ENCODE measurements around the gene ZNF148.

Gene ZNF148

DNA sequence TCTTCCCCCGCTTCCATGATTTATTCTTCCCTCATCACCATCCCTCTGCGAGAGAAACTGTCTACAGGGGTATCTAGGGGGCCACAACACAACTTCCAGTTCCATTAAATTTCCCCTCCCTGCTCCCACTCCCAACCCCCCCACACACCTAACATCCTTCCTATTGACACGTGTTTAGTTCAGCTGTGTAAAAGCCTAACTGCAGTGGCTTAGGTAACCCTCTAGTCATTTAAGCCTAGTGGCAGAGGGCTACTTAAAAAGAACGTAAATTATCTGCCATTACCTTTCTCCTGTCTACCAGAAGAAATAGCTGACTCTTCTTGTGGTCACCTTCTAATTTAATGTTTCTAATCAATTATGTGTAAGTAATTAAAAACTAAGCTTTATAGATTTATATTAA is 56.3 kb downstream of the ZNF148 start:
- TF ChIP-seq ZFX (IDR thresholded peaks at IDR 0.05) = no peak
- TF ChIP-seq, protein P1, sequence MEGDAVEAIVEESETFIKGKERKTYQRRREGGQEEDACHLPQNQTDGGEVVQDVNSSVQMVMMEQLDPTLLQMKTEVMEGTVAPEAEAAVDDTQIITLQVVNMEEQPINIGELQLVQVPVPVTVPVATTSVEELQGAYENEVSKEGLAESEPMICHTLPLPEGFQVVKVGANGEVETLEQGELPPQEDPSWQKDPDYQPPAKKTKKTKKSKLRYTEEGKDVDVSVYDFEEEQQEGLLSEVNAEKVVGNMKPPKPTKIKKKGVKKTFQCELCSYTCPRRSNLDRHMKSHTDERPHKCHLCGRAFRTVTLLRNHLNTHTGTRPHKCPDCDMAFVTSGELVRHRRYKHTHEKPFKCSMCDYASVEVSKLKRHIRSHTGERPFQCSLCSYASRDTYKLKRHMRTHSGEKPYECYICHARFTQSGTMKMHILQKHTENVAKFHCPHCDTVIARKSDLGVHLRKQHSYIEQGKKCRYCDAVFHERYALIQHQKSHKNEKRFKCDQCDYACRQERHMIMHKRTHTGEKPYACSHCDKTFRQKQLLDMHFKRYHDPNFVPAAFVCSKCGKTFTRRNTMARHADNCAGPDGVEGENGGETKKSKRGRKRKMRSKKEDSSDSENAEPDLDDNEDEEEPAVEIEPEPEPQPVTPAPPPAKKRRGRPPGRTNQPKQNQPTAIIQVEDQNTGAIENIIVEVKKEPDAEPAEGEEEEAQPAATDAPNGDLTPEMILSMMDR (conservative IDR thresholded peaks at IDR 0.05) = no peak
- H3K27ac ChIP-seq = no peak overlapping the region

DNA sequence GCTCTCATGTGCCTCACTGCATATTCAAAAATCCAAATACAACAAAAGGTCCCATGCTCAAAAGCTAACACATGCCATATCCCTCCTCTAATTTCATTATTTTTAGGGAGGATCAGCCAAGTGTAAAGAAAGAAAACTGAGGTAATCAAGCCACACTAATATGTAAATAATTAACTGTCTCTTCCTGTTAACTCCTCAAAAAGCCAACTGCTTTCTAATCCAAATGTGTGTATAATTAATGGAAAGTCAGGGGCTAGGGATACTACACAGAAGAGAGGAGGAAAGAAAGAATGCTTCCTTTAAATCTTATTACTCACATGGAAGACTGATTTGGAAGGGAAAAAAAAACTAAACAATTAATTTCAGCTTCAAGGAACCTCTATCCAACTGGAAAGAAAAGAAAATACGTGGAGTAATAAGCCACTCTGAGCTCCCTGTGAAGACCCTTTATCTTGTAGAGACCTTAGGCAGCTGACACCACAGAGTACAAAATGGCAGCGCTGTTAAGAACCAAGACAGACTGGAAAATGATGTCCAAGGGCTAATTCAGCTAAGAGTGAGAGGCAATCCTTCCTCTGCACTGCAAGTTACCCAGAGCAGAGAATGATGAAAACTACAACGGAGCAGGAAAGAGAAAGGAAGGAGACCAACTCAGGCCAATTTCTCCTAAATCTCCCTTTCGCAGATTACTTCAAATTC is 56.8 kb downstream of the ZNF148 start:
- H3K27ac ChIP-seq = no peak overlapping the region
- no peak for TF ChIP-seq ZFX (IDR thresholded peaks at IDR 0.05)

DNA sequence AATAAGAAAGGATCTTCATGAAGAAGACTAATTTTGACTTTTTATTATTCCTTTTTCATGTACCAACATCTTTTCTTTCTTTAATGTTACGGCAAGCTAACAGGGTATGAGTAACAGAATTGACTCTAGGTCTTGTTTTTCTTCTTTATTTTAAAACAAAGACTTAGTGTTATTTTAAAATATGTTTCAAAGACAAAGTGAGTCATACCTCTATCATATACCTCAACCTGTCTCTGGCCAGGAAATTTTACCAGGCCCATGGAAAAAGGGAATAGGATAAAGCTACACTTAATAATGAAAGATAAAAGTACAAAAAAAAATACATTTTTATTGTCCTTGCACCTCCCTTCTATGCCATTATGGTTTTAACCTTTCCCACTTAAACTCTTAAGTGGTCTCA is 57.4 kb downstream of the ZNF148 start:
- H3K27ac ChIP-seq = no peak overlapping the region
- no peak for TF ChIP-seq ZFX (IDR thresholded peaks at IDR 0.05)
- TF ChIP-seq, protein P1 (conservative IDR thresholded peaks at IDR 0.05) = no peak

DNA sequence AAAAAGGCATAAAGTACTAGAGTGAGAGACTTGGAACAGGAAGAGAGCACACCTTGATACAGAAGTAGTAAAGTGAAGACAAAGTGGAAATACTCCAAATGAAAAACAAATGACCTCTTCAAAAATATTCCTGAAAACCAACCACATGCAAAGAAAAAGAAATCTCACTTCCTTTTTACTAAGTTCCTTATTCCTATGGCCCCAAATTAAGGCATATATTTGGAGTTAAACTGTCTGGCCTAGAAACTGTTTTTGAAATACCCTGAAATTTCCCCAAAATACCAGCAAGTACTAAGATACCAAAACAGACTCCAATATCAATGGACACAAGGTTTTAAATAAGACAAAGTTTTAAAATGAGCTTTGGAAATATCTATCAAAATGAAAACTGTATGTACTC is 58.2 kb downstream of the ZNF148 start:
- no peak overlapping the region for H3K27ac ChIP-seq
- TF ChIP-seq, protein P1 (conservative IDR thresholded peaks at IDR 0.05) = no peak
- TF ChIP-seq ZFX (IDR thresholded peaks at IDR 0.05) = no peak

DNA sequence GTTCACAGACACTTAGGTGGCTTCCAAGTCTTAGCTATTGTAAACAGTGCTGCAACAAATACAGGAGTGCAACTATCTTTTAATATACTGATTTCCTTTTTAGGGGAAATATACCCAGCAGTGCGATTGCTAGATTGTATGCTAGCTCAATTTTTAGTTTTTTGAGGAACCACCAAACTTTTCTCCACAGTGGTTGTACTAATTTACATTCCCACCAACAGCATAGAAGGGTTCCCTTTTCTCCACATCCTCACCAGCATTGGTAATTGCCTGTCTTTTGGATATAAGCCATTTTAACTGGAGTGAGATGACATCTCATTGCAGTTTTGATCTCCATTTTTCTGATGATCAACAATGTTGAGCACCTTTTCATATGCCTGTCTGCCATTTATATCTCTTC is 58.9 kb downstream of the ZNF148 start:
- TF ChIP-seq ZFX (IDR thresholded peaks at IDR 0.05) = no peak
- TF ChIP-seq, protein P1 (conservative IDR thresholded peaks at IDR 0.05) = no peak
- H3K27ac ChIP-seq = no peak overlapping the region

DNA sequence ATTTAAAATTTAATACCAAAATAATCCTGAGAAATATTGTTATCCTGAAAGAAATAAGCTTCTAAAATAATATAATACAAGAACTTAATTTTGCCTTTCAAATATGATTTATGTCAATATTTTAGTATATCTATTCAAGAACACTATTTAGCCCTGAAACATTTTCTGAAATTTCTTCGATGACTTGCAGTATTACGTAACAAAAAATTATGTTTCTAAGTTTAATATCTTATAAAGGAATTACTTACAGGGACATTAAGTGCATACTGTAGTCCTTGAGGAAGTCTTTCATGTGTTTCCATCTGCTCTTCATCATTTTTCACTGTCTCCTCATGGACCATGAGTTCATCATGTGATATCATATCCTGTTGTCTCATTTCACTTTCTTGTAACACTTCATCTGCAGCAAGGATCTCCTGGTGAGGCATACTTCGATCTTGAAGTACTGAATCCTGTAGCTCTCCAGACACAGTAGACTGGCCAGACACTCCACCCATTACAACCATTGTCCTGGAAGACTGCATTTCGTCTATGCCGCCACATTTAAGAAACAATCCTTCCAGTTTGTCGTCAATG is 62.0 kb downstream of the ZNF148 start:
- H3K27ac ChIP-seq = no peak overlapping the region
- TF ChIP-seq, protein P1 (conservative IDR thresholded peaks at IDR 0.05) = no peak
- no peak for TF ChIP-seq ZFX (IDR thresholded peaks at IDR 0.05)

DNA sequence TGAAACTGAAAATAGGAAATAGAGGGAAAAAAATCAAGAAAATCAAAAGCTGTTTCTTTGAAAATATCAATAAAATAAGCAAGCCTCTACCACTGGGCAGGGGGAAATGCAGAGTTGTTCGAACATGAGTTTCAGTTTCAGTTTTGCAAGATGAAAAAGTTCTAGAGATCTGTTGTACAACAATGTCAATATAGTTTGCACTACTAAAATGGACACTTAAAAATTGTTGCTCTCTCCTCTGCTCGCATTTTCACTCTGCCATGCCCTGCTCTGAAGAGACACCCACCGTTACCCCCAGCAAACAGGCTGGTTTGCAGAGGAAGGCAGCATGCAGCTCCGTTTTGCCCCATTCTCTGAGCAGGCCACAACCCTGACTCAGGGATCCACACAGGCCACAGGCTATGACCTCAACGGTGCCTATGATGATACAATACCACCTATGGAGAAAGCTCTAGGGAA is 64.5 kb downstream of the ZNF148 start:
- H3K27ac ChIP-seq = no peak overlapping the region

More for the DNA sequence above, 64.5 kb downstream of the ZNF148 start:
- TF ChIP-seq ZFX (IDR thresholded peaks at IDR 0.05) = no peak
- TF ChIP-seq, protein P1 (conservative IDR thresholded peaks at IDR 0.05) = no peak

Measured in C4-2B (cell line).